ENCODE data around the gene KCNQ4.

KCNQ4 gene

GRCh38 chr1:40872276-40872675, 88.7 kb downstream of the KCNQ4 start:
- no peak for DNase-seq

- DNase-seq: no peak
These were observed 90.4 kb downstream of the KCNQ4 start for GRCh38 chr1:40873863-40874472.

DNA sequence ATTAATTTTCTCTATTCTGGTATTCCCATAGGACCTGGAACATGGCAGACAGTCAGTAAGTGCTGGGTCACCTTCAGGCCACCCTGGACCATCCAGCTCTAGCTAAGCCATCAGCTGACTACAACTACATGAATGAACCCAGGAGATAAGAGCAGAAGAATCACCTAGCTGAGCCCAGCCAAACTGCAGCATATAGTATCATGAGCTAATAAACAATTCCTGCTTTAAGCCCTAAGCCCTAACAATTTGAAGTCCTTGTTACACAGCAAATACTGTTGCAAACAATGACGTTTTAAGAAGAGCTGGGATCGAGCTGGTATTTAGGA, 92.8 kb downstream of the KCNQ4 start:
- no peak for DNase-seq

DNA sequence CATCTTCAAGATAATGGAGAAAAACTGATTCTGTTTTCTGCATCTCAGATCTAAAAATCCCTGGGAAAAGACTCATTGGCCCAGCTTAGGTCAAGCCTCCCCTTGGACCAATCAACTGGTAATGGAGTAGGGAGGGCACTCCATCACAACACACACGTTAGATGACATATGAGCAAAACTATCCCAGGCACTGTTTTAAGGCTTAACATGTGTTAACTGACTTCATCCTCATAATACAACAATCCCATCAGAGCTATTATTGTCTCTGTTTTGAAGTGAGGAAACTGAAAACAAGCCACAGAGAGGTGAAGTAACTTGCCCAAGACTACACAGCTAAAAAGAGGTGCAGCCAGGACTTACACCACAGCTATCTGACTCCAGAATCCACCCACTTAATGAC, 93.3 kb downstream of the KCNQ4 start:
- DNase-seq: no peak

DNA sequence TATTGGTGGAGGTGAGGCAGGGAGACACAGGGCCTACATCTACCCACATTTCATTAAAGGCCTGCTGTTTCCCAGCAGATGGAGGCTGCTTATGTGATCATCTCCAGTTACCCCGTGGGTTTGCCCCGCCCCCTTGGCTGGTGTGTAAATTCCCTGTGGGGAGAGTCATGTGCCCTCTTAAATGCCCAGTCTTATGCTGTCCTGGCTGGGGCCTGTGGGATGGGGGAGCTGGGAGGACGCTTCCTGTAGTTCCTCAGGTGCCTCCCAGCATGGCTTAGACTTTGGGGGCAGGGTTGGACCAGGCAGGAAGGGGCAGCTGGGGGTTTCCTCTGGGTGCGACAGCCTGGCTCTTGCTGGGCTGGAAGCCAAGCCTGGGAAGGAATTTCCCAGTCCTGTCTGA, 94.1 kb downstream of the KCNQ4 start:
- peak; percentile 93 for DNase-seq

DNA sequence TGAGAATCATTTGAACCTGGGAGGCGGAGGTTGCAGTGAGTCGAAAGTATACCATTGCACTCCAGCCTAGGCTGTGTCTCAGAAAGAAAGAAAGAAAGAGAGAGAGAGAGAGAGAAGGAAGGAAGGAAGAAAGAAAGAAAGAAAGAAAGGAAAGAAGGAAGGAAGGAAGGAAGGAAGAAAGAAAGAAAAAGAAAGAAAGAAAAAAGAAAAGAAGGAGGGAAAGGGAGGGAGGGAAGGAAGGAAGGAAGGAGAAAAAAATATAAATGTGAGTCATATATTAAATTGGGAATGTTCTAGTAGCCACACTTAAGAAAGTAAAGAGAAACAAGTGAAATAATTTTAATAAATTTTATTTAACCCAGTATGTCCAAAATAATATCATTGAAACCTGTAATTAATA, 95.3 kb downstream of the KCNQ4 start:
- DNase-seq: no peak

DNA sequence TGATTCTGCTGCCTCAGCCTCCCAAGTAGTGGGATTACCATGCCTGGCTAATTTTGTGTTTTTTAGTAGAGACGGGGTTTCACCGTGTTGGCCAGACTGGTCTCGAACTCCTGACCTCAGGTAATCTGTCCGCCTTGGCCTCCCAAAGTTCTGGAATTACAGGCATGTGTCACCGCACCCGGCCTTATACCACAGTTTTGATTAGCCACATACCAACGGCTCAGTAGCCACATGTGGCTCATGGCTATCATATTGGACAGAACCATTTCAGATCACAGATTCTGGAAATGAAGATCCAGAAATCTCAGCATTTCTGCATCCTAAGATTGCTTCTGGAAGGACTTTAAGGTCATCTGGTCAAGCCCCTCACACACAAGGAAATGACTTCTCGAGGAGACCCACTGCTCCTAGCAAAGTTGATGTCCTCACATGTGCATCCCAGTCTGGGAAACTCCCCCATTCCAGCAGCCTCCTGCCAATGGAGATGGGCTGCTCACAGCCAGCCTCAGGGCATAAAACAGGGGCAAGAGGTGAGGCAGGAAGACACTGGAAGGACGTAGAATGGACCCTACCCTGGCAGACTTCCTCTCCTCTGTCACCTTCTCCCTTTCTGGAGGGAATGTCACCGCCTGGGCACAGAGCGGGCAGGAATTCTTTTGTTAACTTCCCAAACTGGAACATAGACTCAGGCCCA, 96.0 kb downstream of the KCNQ4 start:
- no peak for DNase-seq

- no peak for DNase-seq
These were observed 97.4 kb downstream of the KCNQ4 start for GRCh38 chr1:40880813-40881549.

DNA sequence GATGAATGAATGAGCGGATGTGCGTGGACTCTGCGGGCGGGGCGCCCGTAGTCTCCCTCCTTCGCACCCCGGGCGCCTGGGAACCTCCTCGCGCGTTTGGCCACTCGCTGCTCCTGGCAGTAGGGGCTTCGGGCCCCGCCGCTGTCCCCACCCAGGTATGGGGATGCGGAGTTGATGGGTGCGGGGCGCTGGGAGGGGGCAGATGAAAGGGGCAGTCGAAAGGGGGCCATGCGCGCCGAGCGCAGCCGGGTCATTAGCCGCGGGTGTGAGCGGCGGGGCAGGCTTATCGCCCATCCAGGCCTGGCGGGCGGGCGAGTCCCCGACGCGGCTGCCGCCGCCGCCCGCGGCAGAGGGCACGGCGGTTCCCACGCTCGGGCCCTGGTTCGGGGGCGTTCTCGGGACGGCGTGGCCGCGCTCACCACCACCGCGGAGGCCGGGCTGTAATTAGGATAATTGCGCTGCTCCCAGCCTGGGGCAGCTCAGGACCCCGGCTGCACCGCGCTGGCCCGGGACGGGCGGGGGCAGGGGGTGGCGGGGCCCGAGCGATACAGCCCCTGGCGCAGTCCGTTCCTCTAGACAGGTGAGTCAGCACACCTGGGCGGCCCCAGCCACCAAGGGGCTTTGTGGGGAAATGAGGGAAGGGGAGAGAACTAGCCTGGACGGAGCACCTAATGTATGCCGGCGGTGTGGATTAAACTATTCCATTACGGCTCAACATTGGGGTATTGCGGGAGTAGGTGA, 100.6 kb downstream of the KCNQ4 start:
- DNase-seq: no peak

GRCh38 chr1:40886318-40887011, 102.9 kb downstream of the KCNQ4 start:
- no peak for DNase-seq

- DNase-seq: no peak
These were observed 103.4 kb downstream of the KCNQ4 start for GRCh38 chr1:40887012-40887378.

DNA sequence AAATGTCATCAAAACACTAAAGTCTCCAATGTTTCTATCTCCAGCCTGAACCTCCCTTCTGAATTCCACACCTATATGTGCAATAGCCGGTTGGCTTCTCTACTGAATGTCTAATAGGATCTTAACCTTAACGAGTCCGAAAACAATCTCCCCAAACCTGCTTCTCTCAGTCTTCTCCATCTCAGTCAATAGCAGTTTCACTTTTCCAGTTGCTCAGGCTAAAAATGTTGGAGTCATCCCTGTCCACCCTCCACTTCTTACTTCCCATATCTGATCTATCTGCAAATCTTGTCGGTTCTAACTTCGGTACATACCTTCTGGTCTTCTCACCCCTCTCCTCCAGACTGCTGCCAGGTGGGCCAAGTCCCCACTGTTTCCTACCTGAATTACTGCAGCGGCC, 104.1 kb downstream of the KCNQ4 start:
- no peak for DNase-seq
